Liver (tissue), 3 donors: Measurements from ENCODE around the gene GNAO1.

Source experiments
- CTCF ChIP-seq: fragments of 150-350 bp; IDR thresholded peaks from 2 replicates; pipeline ENCODE4 v1.5.1; 2017; ENCODE audit warnings: improper control_type of control experiment, low read depth, low read length; ENCODE audit not compliant: missing input control
- JUND ChIP-seq, 2 donors: IDR thresholded peaks; 2 replicates each; pipeline ENCODE4 v1.6.1; 2016; ENCODE audit warnings: antibody characterized with exemption in 2 of 2
- MAX ChIP-seq: IDR thresholded peaks from 2 replicates; pipeline ENCODE4 v1.6.1; 2016; ENCODE audit warnings: antibody characterized with exemption
- SP1 ChIP-seq: IDR thresholded peaks from 2 replicates; pipeline ENCODE4 v1.6.1; 2018; ENCODE audit warnings: antibody characterized with exemption, mild to moderate bottlenecking
- TAF1 ChIP-seq: conservative IDR thresholded peaks from 2 replicates; pipeline ENCODE4 v1.6.1; 2016; ENCODE audit warnings: antibody characterized with exemption, mild to moderate bottlenecking
- donor health status: healthy.
- donor health status: healthy.

GRCh38 chr16:56328276-56329022 is 137.2 kb downstream of the GNAO1 start:
- TF ChIP-seq CTCF (no peak), MAX (no peak), TAF1 (no peak), SP1 (no peak), JUND (IDR thresholded peaks at IDR 0.05) (no peak)
